ENCODE measurements around the gene TRIM10. TPM values are rescaled to one million over a fixed set of nuclear protein-coding genes. Genes with fewer than 3 reads are reported as not detected.

Gene TRIM10
- total and polyA plus RNA-seq, 10 of the 15 experiments (the other 5 are each of a cell fraction or from before 2014, with no cell fraction given), result 0.01 TPM; not detected in 9

GRCh38 chr6:30102970-30103871 is 57.8 kb downstream of the TRIM10 start (continued):
- TF ChIP-seq, protein P1, sequence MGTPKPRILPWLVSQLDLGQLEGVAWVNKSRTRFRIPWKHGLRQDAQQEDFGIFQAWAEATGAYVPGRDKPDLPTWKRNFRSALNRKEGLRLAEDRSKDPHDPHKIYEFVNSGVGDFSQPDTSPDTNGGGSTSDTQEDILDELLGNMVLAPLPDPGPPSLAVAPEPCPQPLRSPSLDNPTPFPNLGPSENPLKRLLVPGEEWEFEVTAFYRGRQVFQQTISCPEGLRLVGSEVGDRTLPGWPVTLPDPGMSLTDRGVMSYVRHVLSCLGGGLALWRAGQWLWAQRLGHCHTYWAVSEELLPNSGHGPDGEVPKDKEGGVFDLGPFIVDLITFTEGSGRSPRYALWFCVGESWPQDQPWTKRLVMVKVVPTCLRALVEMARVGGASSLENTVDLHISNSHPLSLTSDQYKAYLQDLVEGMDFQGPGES (IDR thresholded peaks at IDR 0.05), result peak; percentile 33; the same call in 1 of the 2 replicates

GRCh38 chr6:30102414-30102969 is 58.5 kb downstream of the TRIM10 start:
- intact Hi-C loops (cut with micrococcal nuclease; ENCODE audit: unreplicated experiment), result no loop called here
- Histone ChIP-seq H3K79me2 (ENCODE audit: control insufficient read depth, insufficient read depth, low read length) (no peaks in the 10 kb centered on the region), H3K27ac (ENCODE audit: control insufficient read depth, insufficient read depth) (no peak overlapping the region), H3K36me3 (ENCODE audit: control insufficient read depth in 2 of 2, insufficient read depth in 2 of 2, low read length in 1 of 2) (no peaks in the 10 kb centered on the region), H3K9ac (ENCODE audit: control insufficient read depth, insufficient read depth, low read length) (no peak overlapping the region), H3K4me2 (ENCODE audit: control insufficient read depth, insufficient read depth) (peak overlapping the region; percentile 49; the same call in 1 of the 2 replicates), H3K9me3 (replicated peaks; ENCODE audit: control insufficient read depth, insufficient read depth, low read length) (no peaks in the 10 kb centered on the region), H3K27me3 (replicated peaks in 1 of 2; ENCODE audit: control insufficient read depth in 2 of 2, insufficient read depth in 2 of 2, low read length in 1 of 2) (peaks cover 12 to 27% of the 10 kb centered on the region in 2 experiments), H2AFZ (ENCODE audit: control insufficient read depth, low read depth, low read length) (no peak overlapping the region; the same call in 1 of the 2 replicates), H3K4me3 (no peak overlapping the region), H4K20me1 (ENCODE audit: control insufficient read depth, insufficient read depth) (no peaks in the 10 kb centered on the region), H3K4me1 (ENCODE audit: control insufficient read depth, insufficient read depth, low read length) (peaks cover 19% of the 10 kb centered on the region)
- CTCF ChIA-PET, result interaction anchor here (0.9 to 6.6 kb wide), 28 partner anchors 11 to 455 kb away, joined by 3 to 561 read pairs (median 5); partner anchors contain the start of genes POLR1H, PPP1R11, TRIM10 and TRIM26
- SMC1A ChIA-PET (ENCODE audit: uncharacterized antibody, unreplicated experiment), result interaction anchor here (0.9 to 16.6 kb wide), 13 partner anchors 8 to 111 kb away, joined by 3 to 647 read pairs (median 8); partner anchors contain the start of genes PPP1R11, TRIM26, TRIM31 and TRIM40
- BruUV-seq (replicated peaks), result no TSS peak
- POLR2A ChIA-PET, result interaction anchor here (0.9 to 5.0 kb wide), 4 partner anchors 22 to 35 kb away, joined by 3 to 54 read pairs (median 22); partner anchors contain the start of gene PPP1R11
- ATAC-seq (peak; percentile 32), DNase-seq (ENCODE audit: low read depth, low spot score) (no peak), FAIRE-seq (no peak)
- RAD21 ChIA-PET (ENCODE audit: unreplicated experiment), result interaction anchor here (0.8 to 9.0 kb wide), 22 partner anchors 8 to 254 kb away, joined by 3 to 333 read pairs (median 4); partner anchors contain the start of genes POLR1H, PPP1R11, TRIM26 and TRIM31
- 28% methylated on average over 15 of the region's 15 CpGs for WGBS (ENCODE audit: insufficient coverage, insufficient replicate concordance, low lambda C conversion rate, missing lambda C conversion rate)
- in situ Hi-C loops (cut with MboI), result no loop called here
- no peak for TF ChIP-seq ZNF384 (IDR thresholded peaks at IDR 0.05; ENCODE audit: borderline replicate concordance, low read depth, low read length)
- TF ChIP-seq NFYA (IDR thresholded peaks at IDR 0.05; ENCODE audit: borderline replicate concordance, low read depth, low read length), result no peak
- no peak for TF ChIP-seq CHD1 (IDR thresholded peaks at IDR 0.05; ENCODE audit: low read depth, low read length)
- TF ChIP-seq GABPA (IDR thresholded peaks at IDR 0.05; ENCODE audit: low read depth), result no peak
- TF ChIP-seq NR2C2 (IDR thresholded peaks at IDR 0.05; ENCODE audit: borderline replicate concordance, control insufficient read depth, insufficient read length, low read depth), result no peak
- no peak for TF ChIP-seq SPI1 (IDR thresholded peaks at IDR 0.05; ENCODE audit: borderline replicate concordance, insufficient read depth, low read depth, low read length)
- no peak for TF ChIP-seq SRF (IDR thresholded peaks at IDR 0.05; ENCODE audit: low read depth in 2 of 2, low read length in 2 of 2)
- TF ChIP-seq, protein P2, sequence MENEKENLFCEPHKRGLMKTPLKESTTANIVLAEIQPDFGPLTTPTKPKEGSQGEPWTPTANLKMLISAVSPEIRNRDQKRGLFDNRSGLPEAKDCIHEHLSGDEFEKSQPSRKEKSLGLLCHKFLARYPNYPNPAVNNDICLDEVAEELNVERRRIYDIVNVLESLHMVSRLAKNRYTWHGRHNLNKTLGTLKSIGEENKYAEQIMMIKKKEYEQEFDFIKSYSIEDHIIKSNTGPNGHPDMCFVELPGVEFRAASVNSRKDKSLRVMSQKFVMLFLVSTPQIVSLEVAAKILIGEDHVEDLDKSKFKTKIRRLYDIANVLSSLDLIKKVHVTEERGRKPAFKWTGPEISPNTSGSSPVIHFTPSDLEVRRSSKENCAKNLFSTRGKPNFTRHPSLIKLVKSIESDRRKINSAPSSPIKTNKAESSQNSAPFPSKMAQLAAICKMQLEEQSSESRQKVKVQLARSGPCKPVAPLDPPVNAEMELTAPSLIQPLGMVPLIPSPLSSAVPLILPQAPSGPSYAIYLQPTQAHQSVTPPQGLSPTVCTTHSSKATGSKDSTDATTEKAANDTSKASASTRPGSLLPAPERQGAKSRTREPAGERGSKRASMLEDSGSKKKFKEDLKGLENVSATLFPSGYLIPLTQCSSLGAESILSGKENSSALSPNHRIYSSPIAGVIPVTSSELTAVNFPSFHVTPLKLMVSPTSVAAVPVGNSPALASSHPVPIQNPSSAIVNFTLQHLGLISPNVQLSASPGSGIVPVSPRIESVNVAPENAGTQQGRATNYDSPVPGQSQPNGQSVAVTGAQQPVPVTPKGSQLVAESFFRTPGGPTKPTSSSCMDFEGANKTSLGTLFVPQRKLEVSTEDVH (IDR thresholded peaks at IDR 0.05; ENCODE audit: low read depth, partially characterized antibody), result no peak
- no peak for TF ChIP-seq MYB (IDR thresholded peaks at IDR 0.05; ENCODE audit: borderline replicate concordance, low read depth, low read length)
- no peak for TF ChIP-seq CEBPB (IDR thresholded peaks at IDR 0.05; ENCODE audit: borderline replicate concordance in 1 of 2, low read depth in 2 of 2, low read length in 2 of 2)
- TF ChIP-seq ZNF622 (IDR thresholded peaks at IDR 0.05), result no peak
- no peak for TF ChIP-seq STAT3 (IDR thresholded peaks at IDR 0.05; ENCODE audit: low read depth, low read length)
- no peak for TF ChIP-seq E2F4 (IDR thresholded peaks at IDR 0.05; ENCODE audit: low read depth, low read length)
- no peak for TF ChIP-seq POLR2AphosphoS5 (IDR thresholded peaks at IDR 0.05; ENCODE audit: low read length)
